SJSA1 (cell line): ENCODE results near the gene SDK2. TPM values are rescaled to one million over a fixed set of nuclear protein-coding genes. Genes with fewer than 3 reads are reported as not detected.

Experiments used
- DNase-seq, 2 experiments: peaks; one replicate each; pipeline ENCODE4 v3.0.0-alpha.2; 2015 to 2020; ENCODE audit warnings: low spot score in 2 of 2, low read depth in 1 of 2
- H3K27ac ChIP-seq: fragments of 250-450 bp; sonication (Bioruptor Pico); 2 replicates; pipeline ENCODE4 v1.5.1; 2020; ENCODE audit warnings: mild to moderate bottlenecking, moderate library complexity
- H3K27me3 ChIP-seq: fragments of 250-450 bp; sonication (Bioruptor Pico); replicated peaks from 2 replicates; pipeline ENCODE4 v1.5.1; 2020; ENCODE audit warnings: mild to moderate bottlenecking, moderate library complexity
- H3K36me3 ChIP-seq: fragments of 250-450 bp; sonication (Bioruptor Pico); 2 replicates; pipeline ENCODE4 v1.5.1; 2020; ENCODE audit warnings: mild to moderate bottlenecking
- H3K4me1 ChIP-seq: fragments of 250-450 bp; sonication (Bioruptor Pico); replicated peaks from 2 replicates; pipeline ENCODE4 v1.6.1; 2021; ENCODE audit warnings: mild to moderate bottlenecking
- H3K4me3 ChIP-seq: fragments of 250-450 bp; sonication (Bioruptor Pico); 2 replicates; pipeline ENCODE4 v1.5.1; 2020; ENCODE audit warnings: mild to moderate bottlenecking
- H3K9me3 ChIP-seq: fragments of 250-450 bp; sonication (Bioruptor Pico); replicated peaks from 2 replicates; pipeline ENCODE4 v1.5.1; 2020; ENCODE audit warnings: mild to moderate bottlenecking
- total RNA-seq: library from RNA; depleted of rRNA; stranded (reverse); fragments of >200 nt; shearing (Covaris generic); gene quantifications from 2 replicates; pipeline ENCODE4 v1.2.3, GENCODE V29; 2014

SDK2 gene
- total RNA-seq, 1 experiment from 2014 or later: 0.05 TPM

DNA sequence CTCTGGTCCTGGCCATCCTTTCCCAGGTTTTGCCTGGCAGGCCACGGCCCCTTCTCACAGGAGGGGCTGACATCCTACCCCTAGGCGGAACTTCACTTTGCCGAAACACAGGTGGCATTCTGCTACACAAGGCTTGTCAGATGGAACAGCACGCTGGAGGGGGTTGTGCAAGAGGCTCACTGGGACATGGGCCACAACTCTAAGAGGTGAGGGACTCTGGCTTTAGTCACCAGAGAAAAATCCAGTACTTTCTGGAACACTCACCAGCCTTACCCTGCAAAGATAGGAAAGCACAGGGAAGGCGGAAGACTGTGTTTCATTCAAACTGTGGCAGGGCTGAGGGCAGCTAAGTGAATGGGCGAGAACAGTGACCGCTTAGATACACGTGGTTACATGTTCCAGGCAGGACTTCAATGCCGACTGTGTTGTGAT is 350.7 kb downstream of the SDK2 start:
- Histone ChIP-seq H3K9me3 (no peaks in the 10 kb centered on the region), H3K36me3 (peaks cover 50% of the 10 kb centered on the region), H3K4me1 (peaks cover 79% of the 10 kb centered on the region), H3K27ac (peak overlapping the region; percentile 93), H3K27me3 (no peaks in the 10 kb centered on the region), H3K4me3 (no peak overlapping the region)
- DNase-seq: no peak

- no peak for DNase-seq
- Histone ChIP-seq H3K36me3 (peaks cover 50% of the 10 kb centered on the region), H3K27me3 (no peaks in the 10 kb centered on the region), H3K4me3 (no peak overlapping the region), H3K9me3 (no peaks in the 10 kb centered on the region), H3K4me1 (peaks cover 76% of the 10 kb centered on the region), H3K27ac (peak overlapping the region; percentile 93)
Observed at GRCh38 chr17:73293031-73293430, 351.2 kb downstream of the SDK2 start.

DNA sequence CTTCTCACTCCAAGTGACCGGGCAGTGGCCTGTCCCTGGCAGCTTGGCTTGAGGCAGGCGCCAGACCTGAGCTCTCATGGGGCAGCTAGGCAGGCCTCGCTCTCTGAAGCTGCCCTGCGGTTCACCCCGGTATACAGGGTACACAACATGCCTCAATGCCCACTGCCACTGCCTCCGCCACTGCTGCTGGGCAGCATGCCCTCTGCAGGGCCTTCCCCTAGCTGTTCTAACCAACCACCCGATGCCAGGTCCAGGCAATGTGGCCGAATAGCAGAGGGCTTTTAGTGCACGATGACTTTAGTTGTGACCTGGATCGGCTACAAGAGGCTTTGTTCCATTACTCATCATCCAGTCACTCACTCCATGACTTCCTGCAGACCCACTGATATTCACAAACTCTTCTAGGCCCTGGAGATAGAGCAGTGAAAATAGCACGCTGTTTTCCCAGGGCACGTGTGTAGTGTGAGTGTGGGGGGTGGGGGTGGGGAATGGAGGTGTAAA is 352.2 kb downstream of the SDK2 start:
- peaks cover 76% of the 10 kb centered on the region for H3K4me1 ChIP-seq
- H3K27me3 ChIP-seq: no peaks in the 10 kb centered on the region
- peak overlapping the region; percentile 3; the same call in 1 of the 2 replicates for H3K4me3 ChIP-seq
- H3K36me3 ChIP-seq: peaks cover 55% of the 10 kb centered on the region
- peak overlapping the region; percentile 93 for H3K27ac ChIP-seq
- no peaks in the 10 kb centered on the region for H3K9me3 ChIP-seq
- peak; percentile 87 to 88 for DNase-seq

GRCh38 chr17:73291260-73291801 is 352.9 kb downstream of the SDK2 start:
- peak overlapping the region; percentile 93 for H3K27ac ChIP-seq
- no peaks in the 10 kb centered on the region for H3K27me3 ChIP-seq
- no peaks in the 10 kb centered on the region for H3K9me3 ChIP-seq
- DNase-seq: peak; percentile 97 to 99
- peak overlapping the region; percentile 3; the same call in 1 of the 2 replicates for H3K4me3 ChIP-seq
- H3K36me3 ChIP-seq: peaks cover 63% of the 10 kb centered on the region
- H3K4me1 ChIP-seq: peaks cover 81% of the 10 kb centered on the region

- no peak for DNase-seq
- Histone ChIP-seq H3K36me3 (peaks cover 70% of the 10 kb centered on the region), H3K27me3 (no peaks in the 10 kb centered on the region), H3K27ac (peak overlapping the region; percentile 93), H3K4me3 (no peak overlapping the region), H3K9me3 (no peaks in the 10 kb centered on the region), H3K4me1 (peaks cover 81% of the 10 kb centered on the region)
Observed at GRCh38 chr17:73290399-73291259, 353.6 kb downstream of the SDK2 start.

DNA sequence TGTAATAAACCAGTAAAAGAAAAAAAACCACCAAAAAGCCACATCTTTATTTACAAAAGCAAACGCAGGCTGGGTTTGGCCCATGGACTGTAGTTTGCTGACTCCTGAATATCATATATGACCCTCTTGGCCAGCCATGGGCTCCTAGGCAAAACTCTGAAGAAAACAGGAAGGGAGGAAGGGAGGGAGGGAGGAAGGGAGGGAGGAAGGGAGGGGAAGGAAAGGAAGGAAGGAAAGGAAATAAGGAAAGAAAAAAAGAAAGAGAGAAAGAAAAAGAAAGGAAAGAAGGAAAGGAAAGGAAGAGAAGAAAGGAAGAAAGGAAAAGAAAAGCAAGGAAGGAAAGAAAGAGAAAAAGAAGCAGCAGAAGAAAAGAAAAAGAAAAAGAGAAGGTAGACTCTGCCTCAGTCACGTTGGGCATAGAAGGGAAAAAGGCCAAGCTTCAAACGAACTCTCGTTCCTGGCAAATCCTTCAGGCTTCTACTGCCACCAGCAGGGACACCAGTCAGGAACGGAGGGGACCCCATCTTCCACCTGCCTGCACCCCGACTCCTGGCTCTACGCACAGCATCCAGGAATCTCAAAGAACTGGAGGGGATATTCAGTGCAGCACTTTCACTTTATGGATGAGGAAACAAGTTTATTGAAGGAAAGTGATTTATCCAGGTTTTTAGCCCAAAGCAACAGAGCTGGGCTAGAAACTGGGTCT is 354.5 kb downstream of the SDK2 start:
- Histone ChIP-seq H3K27ac (no peak overlapping the region; the same call in 1 of the 2 replicates), H3K27me3 (no peaks in the 10 kb centered on the region), H3K9me3 (no peaks in the 10 kb centered on the region), H3K4me1 (peaks cover 74% of the 10 kb centered on the region), H3K36me3 (peaks cover 73% of the 10 kb centered on the region), H3K4me3 (no peak overlapping the region)
- no peak for DNase-seq

DNA sequence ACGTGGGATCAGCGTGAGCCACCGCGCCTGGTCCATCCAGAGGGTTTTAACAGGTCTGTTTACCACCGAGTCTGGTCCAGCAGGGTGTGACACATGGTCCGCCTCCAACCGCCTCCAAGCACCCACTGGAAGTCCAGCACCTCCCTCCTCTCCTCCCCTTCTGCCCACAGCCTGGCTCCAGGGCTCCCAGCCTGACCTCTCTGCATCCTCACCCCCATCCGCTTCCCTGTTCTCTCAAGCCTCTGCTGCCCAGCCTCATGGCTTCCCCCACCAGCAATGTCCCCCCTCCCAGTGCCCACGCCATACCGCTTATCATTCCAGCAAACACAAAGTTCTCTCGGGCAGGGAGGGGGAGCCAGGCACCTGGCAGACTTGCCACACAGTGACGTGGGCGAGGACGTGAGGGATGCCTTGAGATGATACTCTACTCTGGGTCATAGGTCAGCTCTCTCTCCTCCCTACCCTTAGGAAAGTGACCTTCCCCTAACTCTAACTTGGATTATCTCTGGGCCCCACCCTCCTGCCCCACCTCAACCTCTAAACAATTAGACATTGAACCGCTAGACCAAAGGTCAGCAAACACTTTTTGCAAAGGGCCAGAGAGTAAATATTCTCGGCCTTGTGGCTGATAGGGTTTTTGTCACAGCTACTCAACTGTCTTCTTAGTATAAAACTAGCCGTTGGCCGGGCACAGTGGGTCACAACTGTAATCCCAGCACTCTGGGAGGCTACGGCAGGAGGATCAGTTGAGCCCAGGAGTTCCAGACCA is 355.5 kb downstream of the SDK2 start:
- Histone ChIP-seq H3K4me1 (peaks cover 64% of the 10 kb centered on the region), H3K9me3 (no peaks in the 10 kb centered on the region), H3K4me3 (no peak overlapping the region), H3K36me3 (peaks cover 79% of the 10 kb centered on the region), H3K27ac (no peak overlapping the region), H3K27me3 (no peaks in the 10 kb centered on the region)
- DNase-seq: no peak

DNA sequence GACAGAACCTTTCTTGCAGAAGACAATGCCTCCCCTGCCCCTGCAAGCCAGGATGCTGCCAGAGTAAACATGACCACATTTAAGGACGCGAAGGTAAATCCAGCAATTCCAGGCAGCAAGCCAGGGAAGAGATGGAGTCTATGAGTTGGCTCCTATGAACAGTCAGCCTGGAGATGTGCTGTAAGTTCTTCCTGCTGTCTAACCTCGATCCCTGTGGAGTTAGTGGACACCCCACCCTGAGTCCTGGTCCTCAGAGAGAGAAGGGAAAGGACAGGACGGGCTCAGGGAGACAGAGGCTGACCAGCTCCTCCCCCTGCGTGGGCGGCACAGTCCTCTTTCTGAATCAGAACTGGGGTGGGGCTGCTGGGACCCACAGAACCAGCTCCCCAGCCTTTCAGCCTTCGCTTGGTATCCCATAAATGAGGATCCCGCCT is 357.4 kb downstream of the SDK2 start:
- no peak for DNase-seq
- Histone ChIP-seq H3K4me1 (peaks cover 46% of the 10 kb centered on the region), H3K27ac (no peak overlapping the region), H3K27me3 (no peaks in the 10 kb centered on the region), H3K4me3 (no peak overlapping the region), H3K36me3 (peaks cover 83% of the 10 kb centered on the region), H3K9me3 (no peaks in the 10 kb centered on the region)

DNA sequence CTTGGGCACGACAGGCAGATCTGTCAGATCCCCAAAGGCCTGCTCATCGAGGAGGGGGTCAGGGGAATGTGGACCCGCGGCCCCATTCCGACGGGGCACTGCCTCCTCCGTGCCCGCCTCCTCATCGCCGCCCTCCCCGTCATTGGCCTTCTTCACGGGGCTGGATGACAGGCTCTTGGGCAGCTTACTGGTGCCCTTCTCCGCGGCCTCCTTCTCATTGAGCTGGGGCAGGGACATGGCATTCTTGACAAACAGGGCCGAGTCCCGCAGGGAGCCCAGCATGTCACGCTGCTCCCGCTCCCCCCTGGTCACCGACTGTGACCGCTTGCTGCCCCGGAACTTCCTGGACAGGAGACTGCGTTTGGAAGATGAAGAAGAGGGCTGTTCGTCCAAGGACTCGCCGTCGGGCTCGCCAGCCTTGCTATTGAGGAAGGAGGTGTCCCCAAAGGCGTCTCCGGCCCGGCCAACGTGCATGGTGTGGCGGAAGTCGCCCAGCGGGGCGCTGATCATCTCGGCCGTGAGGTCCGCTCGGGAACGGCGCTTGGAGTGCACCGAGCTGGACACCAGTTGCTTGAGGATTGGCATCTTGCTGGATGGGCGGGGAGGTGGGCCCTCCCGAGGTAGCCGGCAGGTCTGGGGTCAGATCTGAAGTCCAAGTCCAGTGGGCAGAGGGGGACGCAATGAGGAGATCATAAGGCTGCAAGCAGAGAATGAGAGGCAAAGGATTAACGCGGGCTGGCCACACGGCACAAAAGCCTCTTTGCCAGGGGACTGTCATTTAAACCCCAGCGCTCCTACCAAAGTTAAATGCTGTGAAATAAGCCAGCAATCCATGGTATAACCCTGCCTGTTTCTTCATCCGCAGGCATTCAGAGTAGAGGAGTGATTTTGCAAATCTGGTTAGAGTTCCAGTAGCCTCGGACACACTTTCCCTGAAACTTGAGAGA is 358.1 kb downstream of the SDK2 start:
- DNase-seq: no peak
- Histone ChIP-seq H3K4me1 (peaks cover 39% of the 10 kb centered on the region), H3K36me3 (peaks cover 88% of the 10 kb centered on the region), H3K4me3 (no peak overlapping the region), H3K27me3 (no peaks in the 10 kb centered on the region), H3K27ac (no peak overlapping the region), H3K9me3 (no peaks in the 10 kb centered on the region)

DNA sequence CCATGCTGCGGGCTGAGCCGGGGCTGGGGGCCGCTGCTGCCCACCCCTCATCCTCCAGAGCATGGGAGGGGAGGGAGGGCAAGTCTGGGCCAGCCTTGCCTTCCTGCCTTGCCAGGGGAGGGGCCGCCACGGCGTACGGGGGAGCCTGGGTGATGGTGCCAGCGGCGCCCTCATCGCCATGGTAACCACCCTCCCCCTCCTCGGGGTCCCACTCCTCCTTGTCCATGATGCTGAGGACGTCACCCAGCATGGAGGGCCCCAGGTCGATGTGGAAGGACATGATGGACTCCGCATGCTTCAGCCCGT is 358.7 kb downstream of the SDK2 start:
- H3K4me3 ChIP-seq: no peak overlapping the region
- no peak overlapping the region for H3K27ac ChIP-seq
- H3K36me3 ChIP-seq: peaks cover 83% of the 10 kb centered on the region
- no peaks in the 10 kb centered on the region for H3K27me3 ChIP-seq
- no peaks in the 10 kb centered on the region for H3K9me3 ChIP-seq
- DNase-seq: no peak
- peaks cover 33% of the 10 kb centered on the region for H3K4me1 ChIP-seq

DNA sequence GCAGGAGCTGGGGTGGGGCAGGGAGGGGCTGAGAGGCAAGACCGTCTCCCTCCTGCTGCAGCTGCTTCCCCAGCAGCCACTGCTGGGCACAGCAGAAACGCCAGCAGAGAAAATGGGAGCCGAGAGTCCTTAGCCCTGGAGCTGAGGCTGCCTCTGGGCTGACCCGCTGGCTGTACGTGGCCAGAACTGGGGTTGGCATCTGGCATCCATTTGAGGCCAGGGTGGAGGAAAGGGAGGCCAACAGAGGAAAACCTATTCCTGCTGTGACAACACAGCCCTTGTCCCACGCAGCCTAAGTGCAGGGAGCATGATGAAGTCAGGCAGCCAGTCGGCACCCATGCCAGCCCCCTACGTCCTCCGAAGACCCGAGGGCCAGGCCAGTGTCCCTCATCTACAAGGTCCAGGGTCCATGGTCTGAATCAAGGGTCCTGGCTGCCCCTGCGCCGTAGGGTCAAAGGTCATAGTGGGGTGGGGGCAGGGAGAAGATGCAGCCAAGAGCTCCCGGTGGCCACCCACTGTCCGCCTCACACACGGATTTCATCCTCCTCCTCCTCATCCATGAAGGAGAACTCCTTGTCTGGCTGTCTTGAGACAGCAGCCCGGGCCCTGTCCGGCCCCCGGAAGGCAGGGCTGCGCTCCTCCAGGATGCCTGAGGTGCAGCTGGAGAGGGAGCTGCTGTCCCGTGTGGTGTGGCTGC is 359.2 kb downstream of the SDK2 start:
- DNase-seq: no peak
- Histone ChIP-seq H3K27me3 (no peaks in the 10 kb centered on the region), H3K27ac (no peak overlapping the region), H3K9me3 (no peaks in the 10 kb centered on the region), H3K36me3 (peaks cover 83% of the 10 kb centered on the region), H3K4me1 (peaks cover 30% of the 10 kb centered on the region), H3K4me3 (no peak overlapping the region)
